Measurements from ENCODE around the gene DGKI. TPM values are rescaled to one million over a fixed set of nuclear protein-coding genes. Genes with fewer than 3 reads are reported as not detected.

Gene DGKI
- total RNA-seq, 4 donors from 2014 or later, result 0.16 to 4.4 (median 2.1) TPM

- DNase-seq (ENCODE audit: low spot score) (no peak), ATAC-seq (ENCODE audit: low FRiP score) (no peak)
- no peak for TF ChIP-seq CTCF (IDR thresholded peaks at IDR 0.05)
Observed at GRCh38 chr7:137804836-137805235, 41.9 kb downstream of the DGKI start.

DNA sequence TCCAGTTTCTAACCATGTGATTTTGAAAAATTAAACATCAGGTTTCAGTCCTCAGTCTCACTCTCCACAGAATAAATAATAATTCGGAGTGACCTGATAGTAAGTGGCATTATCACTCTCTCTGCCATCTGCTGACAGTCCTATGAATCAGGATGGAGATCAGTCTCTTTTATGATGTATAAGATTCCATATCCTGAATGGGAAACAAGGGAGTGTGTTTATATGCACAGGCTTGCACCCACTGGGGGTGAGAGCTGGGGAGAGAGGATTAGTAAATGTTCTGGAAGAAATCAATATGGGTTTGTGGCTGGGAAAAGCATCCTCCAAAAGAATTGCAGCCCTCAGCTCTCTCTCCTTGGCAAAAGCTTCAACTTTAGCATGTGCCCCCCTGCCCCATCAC, 45.3 kb downstream of the DGKI start:
- no peak for ATAC-seq (ENCODE audit: low FRiP score)
- no peak for TF ChIP-seq CTCF (IDR thresholded peaks at IDR 0.05)
- DNase-seq (ENCODE audit: low spot score), result no peak

GRCh38 chr7:137801003-137801402, 45.8 kb downstream of the DGKI start:
- DNase-seq (ENCODE audit: low spot score) (no peak), ATAC-seq (ENCODE audit: low FRiP score) (no peak)
- no peak for TF ChIP-seq CTCF (IDR thresholded peaks at IDR 0.05)

DNA sequence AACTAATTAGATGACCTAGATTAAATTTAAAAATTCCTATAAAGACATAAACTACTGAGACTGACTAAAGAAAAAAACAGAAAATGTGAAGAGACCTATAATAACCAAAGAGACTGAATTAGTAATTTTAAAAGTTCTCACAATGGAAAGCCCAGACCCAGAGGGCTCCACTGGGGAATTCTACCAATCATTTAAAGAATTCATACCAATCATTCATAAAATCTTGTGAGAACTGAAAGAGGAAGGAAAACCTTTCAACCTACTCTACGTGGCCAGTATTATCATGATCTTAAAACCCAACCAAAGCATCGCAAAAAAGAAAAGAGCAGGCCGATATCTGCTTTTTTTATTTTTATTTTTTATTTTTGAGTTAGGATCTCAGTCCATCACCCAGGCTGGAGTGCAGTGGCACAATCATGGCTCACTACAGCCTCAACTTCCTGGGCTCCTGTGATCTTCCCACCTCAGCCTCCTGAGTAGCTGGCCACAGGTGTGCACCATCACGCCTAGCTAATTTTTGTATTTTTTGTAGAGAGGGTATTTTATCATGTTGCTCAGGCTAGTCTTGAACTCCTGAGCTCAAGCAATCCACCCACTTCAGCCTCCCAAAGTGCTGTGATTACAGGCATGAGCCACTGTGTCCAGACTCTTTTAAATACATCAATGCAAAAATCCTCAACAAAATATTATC, 48.6 kb downstream of the DGKI start:
- ATAC-seq (ENCODE audit: low FRiP score) (no peak), DNase-seq (ENCODE audit: low spot score) (no peak)
- TF ChIP-seq CTCF (IDR thresholded peaks at IDR 0.05), result no peak

DNA sequence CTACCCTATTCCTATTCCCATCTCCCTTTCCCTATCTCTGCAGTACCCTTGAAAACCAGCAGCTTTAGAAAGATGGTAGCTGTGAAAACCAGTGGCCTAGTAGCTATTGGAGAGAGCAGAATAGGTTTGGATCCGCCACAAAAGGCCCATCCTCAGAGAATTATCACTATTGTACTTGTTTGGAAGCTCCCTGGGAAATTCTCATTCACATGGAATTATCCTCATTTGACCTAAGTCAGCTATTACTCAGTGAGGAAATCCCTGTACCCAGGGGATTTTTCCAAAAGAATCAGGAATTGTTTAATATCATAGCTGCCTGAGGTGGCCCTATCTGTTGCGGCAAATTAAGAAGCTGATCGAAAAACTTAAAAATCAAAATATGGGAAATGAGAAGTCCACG, 51.6 kb downstream of the DGKI start:
- ATAC-seq (ENCODE audit: low FRiP score), result no peak
- TF ChIP-seq CTCF (IDR thresholded peaks at IDR 0.05), result no peak
- no peak for DNase-seq (ENCODE audit: low spot score)

GRCh38 chr7:137791930-137792329, 54.8 kb downstream of the DGKI start:
- DNase-seq (ENCODE audit: low spot score) (no peak), ATAC-seq (ENCODE audit: low FRiP score) (no peak)
- TF ChIP-seq CTCF (IDR thresholded peaks at IDR 0.05), result no peak

DNA sequence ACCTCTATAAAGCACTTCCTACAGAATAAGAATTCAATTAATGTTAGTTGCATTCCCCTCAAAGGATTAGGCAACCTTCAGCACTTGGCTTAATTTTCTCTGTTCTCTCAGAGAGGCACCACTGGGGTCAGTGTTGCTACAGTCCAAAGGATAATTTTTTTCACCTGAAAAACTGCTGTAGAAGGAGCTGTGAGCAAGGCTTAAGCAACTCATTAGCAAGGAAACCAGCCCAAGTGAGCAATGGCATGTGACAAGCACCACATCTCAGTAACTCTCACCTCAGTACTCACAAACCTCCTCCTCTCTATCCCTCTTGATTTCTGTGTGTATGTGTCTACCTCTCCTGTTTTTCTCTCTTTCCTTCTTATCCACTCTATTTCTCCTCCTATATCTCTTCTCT, 55.9 kb downstream of the DGKI start:
- DNase-seq (ENCODE audit: low spot score), result no peak
- no peak for ATAC-seq (ENCODE audit: low FRiP score)
- no peak for TF ChIP-seq CTCF (IDR thresholded peaks at IDR 0.05)
